Endometrium (tissue), 2 donors: ENCODE measurements around the gene CYP27A1.

Source experiments
- FAIRE-seq: peaks from 2 replicates; lab custom pipeline; 2012; peaks lifted over from hg19 to GRCh38; lab: Jason Lieb, UNC
- donor health status: control.
- donor health status: control.

Gene CYP27A1

GRCh38 chr2:218773881-218774280 is 8.1 kb upstream of the CYP27A1 start:
- FAIRE-seq = no peak

GRCh38 chr2:218776488-218776887 is 5.5 kb upstream of the CYP27A1 start:
- FAIRE-seq = no peak

GRCh38 chr2:218777276-218777990 is 4.5 kb upstream of the CYP27A1 start:
- FAIRE-seq = no peak

GRCh38 chr2:218780046-218780445 is 1.9 kb upstream of the CYP27A1 start:
- no peak for FAIRE-seq

GRCh38 chr2:218780851-218781690 is 876 bp upstream of the CYP27A1 start:
- no peak for FAIRE-seq

GRCh38 chr2:218782528-218782844 is 539 bp downstream of the CYP27A1 start:
- no peak for FAIRE-seq

DNA sequence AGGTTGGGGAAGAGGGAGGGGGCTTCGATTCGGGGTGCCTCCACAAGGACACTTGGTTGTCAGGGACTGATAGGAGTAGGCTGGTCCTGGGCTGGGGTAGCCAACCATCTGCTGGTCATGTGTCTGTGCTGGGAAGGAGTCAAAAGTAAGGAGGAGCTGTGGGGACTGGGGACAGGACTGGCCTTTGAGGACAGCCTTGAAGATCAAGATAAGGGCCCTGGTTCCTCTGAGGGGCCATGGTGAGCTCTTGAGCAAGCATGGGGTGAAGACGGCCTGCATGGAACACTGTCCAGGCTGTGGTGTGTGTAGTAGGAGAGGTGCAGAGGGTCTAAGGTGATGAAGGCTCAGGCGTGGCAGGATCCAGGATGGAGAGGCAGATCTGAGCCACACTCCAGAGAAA is 1.7 kb downstream of the CYP27A1 start:
- no peak for FAIRE-seq

- no peak for FAIRE-seq
These were observed 3.2 kb downstream of the CYP27A1 start for GRCh38 chr2:218785103-218785502.

GRCh38 chr2:218786133-218786532 is 4.2 kb downstream of the CYP27A1 start:
- FAIRE-seq = no peak

GRCh38 chr2:218788529-218789255 is 6.7 kb downstream of the CYP27A1 start:
- no peak for FAIRE-seq

DNA sequence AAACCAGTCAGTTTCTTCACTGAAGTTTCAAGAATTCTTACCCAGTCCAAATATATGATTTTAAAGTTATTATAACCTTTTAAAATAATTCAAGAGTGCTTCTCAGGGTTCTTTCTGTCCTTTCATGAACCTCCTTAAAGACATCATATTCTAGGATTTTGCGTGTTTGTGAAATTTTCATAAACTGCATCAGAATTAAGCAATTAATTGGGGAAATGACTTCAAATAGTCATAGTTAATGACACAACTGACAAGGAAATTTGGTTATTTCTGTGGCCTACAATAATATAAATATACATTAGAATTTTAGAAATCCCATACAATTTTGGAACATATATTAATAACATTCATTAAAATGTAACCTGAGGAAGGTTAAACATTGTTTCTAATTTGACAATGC is 10.5 kb downstream of the CYP27A1 start:
- FAIRE-seq = no peak

- FAIRE-seq = no peak
These were observed 14.7 kb downstream of the CYP27A1 start for GRCh38 chr2:218796691-218797090.

DNA sequence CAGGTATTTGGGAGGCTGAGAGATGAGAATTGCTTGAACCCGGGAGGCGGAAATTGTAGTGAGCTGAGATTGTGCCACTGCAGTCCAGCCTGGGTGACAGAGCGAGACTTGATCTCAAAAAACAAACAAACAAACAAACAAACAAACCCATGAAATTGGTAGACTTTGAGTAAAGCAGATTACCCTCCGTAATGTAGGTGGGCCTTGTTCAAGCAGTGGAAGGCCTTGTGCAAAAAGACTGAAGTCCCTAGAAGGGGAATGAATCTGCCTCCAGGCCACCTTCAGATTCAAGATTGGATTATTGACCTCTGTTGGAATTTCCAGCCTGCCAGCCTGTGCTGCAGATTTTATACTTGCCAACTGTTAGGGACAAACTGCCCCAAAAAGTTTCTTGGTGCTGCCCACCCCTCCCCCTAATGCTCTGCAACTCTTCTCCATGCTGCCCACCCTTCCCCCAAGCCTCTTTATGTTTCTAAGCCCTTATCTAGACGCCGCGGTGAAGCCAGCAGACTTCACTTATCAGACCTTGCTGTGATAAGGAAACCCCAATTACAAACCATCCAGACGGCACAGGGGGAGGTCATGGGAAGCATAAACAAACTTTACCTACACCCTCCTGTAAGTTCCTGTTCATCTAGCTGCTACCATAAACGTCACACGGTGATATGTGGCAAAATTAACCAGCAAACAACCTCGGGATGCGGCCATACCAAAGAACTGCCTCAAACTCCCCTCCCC is 17.0 kb downstream of the CYP27A1 start:
- no peak for FAIRE-seq

DNA sequence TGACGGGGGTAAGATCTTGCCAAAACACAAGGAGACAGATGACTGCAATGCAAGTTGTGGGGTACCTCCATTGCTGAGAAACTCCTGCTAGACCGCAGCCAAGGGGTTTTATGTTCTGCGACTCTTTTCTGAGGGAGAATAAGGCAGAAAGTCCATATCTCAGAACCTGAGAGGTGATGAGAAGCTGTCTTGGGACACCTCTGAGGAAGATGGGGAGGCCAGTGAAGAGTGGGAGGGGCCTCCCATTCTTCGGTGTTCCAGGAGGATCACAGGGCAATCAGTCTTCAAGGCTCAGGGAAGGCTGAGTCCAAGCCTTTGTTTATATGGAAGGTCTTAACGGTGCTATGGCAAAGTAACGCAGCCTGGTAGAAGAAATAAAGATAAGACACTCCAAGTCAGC is 18.0 kb downstream of the CYP27A1 start:
- no peak for FAIRE-seq

- FAIRE-seq = no peak
These were observed 20.5 kb downstream of the CYP27A1 start for GRCh38 chr2:218802386-218802994.

GRCh38 chr2:218804817-218805216 is 22.9 kb downstream of the CYP27A1 start:
- no peak for FAIRE-seq

DNA sequence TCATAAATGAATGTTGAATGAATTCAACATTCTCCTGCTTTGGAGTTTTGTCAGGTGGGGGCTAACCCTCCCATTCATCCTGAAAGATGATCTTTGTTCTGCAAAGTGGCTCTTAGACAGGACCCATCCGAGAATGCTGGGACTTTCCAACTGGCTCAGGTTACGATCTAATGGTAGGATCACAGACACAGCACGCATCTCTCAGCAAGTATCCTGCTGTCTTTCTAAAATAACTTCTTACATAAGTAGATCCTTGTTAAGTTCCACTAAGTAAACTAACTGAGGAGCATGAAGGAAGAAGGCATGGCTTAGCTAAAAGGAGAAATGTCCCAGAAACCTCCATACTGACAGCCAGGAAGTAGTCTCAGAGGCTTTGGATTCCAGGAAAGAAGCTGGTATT is 23.7 kb downstream of the CYP27A1 start:
- FAIRE-seq = no peak

DNA sequence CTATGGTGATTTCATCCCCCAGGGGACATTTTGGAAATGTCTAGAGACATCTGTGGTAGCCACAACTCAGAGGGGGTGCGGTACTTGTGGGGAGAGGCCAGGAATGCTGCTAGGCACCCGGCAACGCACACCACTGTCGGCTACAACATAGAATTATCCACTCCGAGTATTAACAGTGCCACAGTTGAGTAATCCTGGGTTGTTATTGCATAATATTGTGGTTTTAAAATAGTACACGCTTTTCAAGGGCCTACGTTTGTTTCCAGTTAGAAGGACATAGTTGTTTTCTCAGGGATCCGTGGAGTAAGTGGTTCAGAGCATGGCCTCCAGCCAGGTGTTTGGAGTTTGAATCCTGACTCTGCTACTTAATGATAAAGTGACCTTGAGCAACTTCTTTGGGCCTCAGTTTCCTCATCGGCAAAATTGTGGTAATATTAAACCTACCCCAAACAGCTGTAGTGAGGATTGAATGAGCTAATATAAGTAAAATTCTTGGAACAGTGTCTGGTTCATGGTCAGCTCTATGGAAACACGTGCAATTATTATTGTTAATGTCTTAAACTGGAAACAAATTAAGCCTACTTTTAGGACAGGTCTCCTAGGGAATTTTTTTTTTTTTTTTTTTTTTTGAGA is 24.5 kb downstream of the CYP27A1 start:
- FAIRE-seq = no peak

DNA sequence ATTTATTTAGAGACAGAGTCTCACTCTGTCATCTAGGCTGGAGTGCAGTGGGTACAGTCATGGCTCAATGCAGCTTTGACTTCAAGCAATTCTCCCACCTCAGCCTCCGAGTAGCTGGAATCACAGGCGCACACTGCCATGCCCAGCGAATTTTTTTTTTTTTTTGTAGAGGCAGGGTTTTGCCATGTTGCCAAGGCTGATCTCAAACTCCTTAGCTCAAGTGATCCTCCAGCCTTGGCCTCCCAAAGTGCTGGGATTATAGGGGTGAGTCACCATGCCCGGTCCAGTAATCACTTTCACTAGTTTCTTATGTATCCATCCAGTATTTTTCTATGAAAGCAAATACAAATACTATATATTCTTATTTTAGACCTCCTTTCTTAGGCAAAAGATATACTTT is 25.7 kb downstream of the CYP27A1 start:
- FAIRE-seq = no peak

GRCh38 chr2:218809515-218809914 is 27.6 kb downstream of the CYP27A1 start:
- no peak for FAIRE-seq

DNA sequence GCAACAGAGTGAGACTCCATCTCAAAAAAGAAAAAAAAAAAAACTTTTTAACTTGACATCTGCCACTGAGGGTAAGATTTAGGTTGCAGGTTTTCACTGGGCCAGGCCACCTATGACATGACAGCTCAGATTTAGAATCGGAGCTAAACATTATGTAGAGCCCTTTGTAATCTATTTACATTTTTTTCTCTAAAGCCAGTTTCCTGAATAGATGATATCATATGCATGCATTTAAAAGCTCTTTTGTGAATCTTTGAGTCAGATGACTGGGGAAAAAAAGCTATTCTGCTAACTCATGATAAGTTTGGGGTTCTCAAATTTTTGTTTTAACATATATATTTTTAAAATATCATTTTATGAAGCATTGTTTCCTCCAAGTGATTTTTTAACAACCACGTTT is 28.3 kb downstream of the CYP27A1 start:
- FAIRE-seq = no peak

GRCh38 chr2:218811382-218811781 is 29.4 kb downstream of the CYP27A1 start:
- no peak for FAIRE-seq
